GM10847 (cell line): ENCODE results near the gene OXER1.

Experiments
- POLR2A ChIP-seq: IDR thresholded peaks from 2 replicates; pipeline ENCODE4 v1.6.1; 2011; ENCODE audit not compliant: insufficient read length; ENCODE audit errors: extremely low read depth

OXER1 gene, protein sequence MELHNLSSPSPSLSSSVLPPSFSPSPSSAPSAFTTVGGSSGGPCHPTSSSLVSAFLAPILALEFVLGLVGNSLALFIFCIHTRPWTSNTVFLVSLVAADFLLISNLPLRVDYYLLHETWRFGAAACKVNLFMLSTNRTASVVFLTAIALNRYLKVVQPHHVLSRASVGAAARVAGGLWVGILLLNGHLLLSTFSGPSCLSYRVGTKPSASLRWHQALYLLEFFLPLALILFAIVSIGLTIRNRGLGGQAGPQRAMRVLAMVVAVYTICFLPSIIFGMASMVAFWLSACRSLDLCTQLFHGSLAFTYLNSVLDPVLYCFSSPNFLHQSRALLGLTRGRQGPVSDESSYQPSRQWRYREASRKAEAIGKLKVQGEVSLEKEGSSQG

GRCh38 chr2:42764096-42764495, at the start of gene OXER1:
TSS of gene OXER1 (minus strand) at chr2:42764135. CDS start at chr2:42764062, 73 bp downstream.
- TF ChIP-seq POLR2A = no peak

- TF ChIP-seq POLR2A = no peak
Observed at GRCh38 chr2:42812899-42813479, 49.1 kb upstream of the OXER1 start.

- TF ChIP-seq POLR2A = peak; percentile 11
Observed at GRCh38 chr2:42810971-42811811, 47.3 kb upstream of the OXER1 start.

DNA sequence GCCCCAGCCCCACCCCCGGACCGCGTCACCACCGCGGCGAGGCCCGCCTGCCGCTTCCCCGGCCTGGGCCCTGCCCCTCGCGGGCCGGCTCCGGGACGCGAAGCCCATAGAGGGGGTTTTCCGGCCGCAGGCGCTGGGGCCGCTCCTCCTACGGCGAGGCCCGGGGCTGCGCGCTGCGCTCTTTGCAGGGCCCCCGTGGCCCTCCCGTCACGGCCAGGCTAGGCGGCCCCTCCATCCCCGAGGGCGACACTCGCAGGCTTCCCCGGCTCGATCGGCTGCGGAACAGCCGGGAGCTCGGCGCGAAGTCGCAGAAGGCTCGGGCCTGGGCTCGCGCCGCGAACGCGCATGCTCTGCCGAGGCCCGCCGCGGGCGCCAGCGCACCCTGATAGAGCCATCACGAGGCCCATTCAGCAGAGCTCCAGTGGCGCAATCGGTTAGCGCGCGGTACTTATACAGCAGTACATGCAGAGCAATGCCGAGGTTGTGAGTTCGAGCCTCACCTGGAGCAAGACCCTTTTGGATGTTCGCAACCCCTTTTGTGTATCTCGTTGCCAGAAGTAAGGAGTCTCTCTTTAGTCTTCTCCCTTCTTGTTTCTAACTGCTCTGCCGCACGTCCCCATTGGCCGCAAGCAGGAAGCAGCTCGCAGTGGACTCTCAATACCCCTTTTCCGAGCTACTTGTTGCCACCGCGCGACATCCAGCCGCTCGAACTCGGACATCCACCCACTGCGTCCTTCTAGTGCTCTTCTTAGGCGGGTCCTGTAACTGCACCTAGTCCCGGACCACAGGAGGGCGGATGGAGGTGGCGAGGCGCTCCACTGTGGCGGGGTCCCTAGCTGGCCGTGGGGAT, 46.4 kb upstream of the OXER1 start:
- peak; percentile 80 for TF ChIP-seq POLR2A

DNA sequence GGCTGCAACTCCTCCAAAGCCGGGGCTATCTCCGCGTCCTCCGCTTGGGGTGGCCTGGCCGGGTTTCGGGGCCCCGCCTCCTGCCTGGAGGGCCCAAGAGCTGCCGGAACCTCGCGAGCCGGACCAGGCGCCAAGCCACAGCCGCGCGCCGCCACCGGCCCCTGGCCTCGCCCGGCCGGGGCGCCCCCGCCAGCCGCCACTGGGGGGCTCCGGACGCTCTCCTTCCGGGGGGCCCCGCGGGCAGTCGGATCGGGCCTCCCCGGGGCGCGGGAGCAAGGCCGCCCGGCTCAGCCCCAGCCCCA, 45.8 kb upstream of the OXER1 start:
- no peak for TF ChIP-seq POLR2A

- no peak for TF ChIP-seq POLR2A
Observed at GRCh38 chr2:42809131-42809818, 45.3 kb upstream of the OXER1 start.

DNA sequence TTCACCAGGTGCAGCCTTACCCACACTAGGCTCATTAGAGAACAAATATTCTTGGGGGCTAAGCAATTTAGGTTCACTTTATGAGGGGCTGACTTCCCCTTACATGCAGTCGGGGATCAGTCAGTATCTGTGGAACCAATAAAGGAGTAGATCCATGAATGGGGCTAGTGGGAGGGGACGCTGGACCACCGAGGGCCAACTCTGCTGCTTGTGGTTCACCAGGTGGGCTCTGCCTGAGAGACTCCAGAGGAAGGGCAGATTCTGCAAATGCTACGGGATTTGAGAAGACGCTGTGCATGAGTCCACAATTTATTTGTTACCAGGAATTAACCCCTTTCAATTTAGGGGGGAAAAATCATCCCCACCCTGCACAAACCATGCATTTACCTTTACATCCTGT, 44.4 kb upstream of the OXER1 start:
- TF ChIP-seq POLR2A = no peak

DNA sequence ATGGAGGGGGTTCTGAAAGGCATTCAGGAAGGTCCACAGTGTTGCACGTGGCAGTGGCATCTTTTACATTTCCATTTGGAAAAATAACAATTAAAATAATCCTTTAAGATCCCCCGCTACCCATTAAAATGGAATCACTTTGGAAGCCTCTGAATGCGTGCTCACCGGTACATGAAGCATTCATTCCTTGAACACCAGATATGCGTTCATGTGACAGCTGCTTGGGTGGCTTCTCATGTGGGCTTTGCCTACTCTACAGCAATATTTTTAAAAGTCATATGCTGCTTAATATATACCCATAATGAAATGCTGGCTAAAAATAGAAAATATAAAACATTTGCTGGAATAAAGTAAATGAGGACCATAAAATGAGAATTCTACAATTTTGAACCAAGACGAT, 42.9 kb upstream of the OXER1 start:
- TF ChIP-seq POLR2A = no peak

DNA sequence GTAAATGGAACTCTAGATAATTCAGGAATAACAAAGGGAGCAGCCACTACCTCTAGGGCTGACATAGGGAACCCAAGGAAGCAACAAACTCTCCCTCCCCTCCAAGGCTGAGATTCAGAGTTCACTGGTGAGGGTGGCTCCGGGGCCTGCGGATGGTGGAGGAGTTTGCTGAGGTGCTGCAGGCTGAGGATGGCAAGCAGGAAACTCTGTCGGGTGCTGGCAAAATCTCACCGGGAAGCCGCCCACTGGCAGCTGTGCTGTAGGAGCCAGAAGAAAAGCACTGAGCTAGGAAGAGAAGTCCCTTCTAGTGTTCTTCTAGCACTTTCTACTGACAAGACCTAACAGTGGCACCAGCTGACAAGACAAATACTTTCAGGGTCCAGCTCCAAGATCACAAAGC, 41.0 kb upstream of the OXER1 start:
- TF ChIP-seq POLR2A = no peak

DNA sequence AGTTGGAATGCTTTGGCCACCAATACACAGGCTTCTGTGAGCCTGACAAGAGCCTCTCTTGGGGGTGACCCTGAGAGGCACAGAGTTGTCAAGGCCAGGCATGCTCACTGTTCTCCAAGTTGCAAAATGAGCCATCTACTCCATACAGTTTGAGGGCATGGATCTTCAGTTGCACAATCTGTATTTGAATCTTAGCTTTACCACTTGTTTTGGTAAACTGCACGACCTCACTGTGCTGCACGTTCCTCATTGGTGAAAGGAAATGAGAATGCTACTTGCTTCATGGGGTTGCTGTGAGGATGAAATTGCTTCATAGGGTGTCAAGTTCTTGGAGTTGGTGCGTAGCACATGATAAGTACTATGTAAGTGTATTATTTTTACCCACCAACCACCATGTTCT, 40.4 kb upstream of the OXER1 start:
- TF ChIP-seq POLR2A = no peak

DNA sequence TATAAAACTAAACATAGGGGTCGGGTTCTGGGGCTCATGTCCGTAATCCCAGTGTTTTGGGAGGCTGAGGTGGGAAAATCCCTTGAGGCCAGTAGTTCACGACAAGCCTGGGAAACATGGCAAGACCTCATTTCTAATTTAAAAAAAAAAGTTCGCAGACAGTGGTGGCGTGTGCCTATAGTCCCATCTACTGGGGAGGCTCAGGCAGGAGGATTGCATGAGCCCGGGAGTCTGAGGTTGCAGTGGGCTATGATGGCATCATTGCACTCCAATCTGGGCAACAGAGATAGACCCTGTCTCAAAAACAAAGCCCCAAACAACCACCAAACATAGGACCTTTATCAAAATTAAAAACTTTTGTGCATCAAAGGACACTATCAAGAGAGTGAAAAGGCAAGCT, 38.2 kb upstream of the OXER1 start:
- TF ChIP-seq POLR2A = no peak

DNA sequence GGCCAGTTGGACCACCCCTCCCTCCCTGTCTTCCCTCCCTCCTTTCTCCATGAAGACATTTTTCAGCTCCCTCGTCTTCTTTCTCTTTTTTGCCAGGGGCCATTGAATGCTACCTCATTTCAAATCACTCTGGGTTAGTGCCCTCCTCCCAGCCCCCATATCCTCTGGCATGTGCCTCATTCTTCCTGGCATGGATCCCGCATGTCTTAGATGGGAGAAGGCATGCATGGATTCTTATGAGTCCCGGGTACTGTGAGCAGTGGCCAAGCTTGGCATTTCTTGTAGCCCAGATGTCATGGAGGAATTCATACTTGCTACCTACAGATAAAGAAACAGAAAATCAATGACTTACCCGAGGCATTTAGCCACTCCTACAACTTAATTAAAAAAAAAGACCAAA, 37.4 kb upstream of the OXER1 start:
- TF ChIP-seq POLR2A = no peak

DNA sequence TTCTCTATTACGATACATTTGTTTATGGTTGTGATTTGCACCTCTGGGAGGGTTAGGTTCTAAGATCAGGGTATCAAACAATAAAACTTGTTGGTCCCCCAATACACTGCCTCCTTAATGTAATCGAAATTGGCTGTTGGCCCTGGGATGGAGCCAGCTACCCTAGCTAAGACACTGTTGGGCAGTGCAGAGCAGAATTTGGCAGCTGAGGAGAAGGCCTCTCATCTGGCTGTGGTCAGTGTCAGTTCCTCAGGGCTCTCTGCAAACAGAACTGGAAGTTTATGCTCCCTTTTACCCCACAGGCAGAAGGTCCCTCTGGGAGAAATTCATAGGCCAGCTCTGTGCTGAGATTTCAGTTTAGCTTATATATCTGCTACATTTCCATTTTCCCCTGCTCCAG, 37.0 kb upstream of the OXER1 start:
- no peak for TF ChIP-seq POLR2A

DNA sequence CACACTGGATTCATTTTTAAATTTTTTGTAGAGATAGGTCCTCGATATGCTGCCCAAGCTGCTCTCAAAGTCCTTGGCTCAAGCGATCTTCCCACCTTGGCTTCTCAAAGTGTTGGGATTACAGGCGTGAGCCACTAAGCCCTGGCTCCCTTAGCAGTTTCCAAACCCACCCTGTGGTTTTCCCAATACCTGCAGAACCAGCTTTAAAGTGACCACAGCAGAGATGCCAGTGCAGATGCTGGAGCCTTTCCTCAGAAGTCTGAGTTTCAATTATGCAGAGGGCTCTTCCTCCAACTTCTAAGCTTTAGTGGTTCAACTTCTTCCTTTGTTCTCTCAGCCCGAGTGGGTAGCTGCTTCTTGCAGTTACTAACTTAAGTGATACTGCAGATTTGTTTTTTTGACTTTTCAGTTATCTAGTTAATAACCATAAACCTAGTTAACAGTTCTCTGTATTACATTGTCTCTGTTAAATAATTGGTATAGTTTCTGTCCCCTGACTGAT, 36.6 kb upstream of the OXER1 start:
- TF ChIP-seq POLR2A = no peak
